HG02981 (cell line): ENCODE results near the gene MARCHF10.

Source experiments
- ATAC-seq: cut with Tn5 transposase; IDR thresholded peaks from one replicate; pipeline ENCODE4 v1.9.1; 2021; ENCODE audit warnings: mild to moderate bottlenecking, moderate library complexity; ENCODE audit not compliant: unreplicated experiment

MARCHF10 gene

GRCh38 chr17:62822080-62822904 is 14.2 kb upstream of the MARCHF10 start:
- no peak for ATAC-seq

GRCh38 chr17:62821189-62822079 is 13.3 kb upstream of the MARCHF10 start:
- ATAC-seq, result no peak

DNA sequence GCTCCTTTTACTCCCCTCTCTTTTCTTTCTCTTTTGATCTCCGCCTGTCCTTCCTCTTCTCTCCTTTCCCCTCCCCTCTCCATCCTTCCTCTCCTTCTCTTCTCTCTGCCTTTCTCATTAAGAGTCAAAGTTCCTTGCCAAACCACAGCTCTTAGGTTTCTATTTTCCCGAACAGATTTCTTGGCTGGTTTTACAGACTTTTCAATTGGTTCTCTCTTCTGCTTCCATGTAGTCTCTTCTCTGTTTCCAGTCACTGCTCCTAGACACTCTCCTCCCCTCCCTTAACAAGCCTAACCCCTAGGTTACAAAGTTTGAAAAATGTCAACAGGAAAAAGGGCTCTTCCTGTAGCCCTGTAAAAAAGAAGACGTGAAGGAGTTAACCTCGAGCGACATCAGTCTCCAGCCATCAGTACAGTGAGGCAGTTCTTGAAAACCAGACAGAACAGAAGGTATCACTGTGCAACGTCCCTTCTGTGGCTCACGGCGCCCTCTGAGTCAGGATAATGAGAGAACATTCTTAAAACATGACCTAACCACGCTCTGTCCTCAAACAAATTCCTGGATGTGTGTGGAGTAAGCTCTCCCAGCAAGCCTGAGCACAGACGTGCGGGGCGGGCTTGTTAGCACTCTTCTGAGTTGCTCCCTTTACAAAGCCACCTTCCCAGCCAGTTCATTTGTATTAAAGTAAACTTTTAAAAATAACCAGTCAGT is 11.6 kb upstream of the MARCHF10 start:
- no peak for ATAC-seq

DNA sequence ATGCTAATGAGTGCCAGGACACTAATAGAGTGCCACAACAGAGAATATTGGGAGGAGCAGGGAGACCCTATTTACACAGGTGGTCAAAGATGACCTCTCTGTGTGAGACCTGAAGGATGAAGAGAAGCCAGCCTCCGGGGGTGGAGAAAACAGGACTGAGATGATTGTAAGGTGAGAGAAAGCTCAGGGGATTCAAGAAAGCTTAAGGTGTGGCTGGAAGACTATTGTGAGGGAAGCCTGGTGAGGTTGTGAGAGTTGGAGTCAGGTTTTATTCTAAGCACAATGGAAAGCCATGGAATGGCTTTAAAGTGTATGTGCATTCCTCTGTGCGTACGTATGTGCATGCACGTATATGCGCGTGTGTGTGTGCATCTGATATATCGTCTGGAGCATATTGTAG is 10.4 kb upstream of the MARCHF10 start:
- no peak for ATAC-seq

GRCh38 chr17:62816282-62816839 is 8.2 kb upstream of the MARCHF10 start:
- no peak for ATAC-seq

- ATAC-seq, result no peak
These were observed 1.5 kb upstream of the MARCHF10 start for GRCh38 chr17:62809656-62810055.

DNA sequence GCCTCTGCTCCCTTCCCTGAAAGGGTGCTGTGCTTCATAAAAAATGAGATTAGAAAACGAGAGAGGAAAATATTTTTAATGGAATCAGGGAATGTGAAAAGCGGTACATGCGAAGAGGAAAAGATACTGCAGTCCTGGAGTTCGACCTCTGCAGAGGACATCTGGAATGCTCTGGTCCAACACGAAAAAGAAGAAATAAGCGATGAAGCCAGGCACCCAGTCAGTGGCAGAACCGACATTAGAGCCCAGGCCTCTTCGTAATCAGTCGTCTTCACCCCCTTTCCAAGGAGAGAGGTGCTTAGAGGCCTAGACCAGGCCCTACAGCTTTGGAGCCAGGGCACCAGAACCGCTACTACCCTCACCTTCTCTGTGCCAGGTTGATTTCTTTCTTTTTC is 459 bp upstream of the MARCHF10 start:
- ATAC-seq, result no peak

DNA sequence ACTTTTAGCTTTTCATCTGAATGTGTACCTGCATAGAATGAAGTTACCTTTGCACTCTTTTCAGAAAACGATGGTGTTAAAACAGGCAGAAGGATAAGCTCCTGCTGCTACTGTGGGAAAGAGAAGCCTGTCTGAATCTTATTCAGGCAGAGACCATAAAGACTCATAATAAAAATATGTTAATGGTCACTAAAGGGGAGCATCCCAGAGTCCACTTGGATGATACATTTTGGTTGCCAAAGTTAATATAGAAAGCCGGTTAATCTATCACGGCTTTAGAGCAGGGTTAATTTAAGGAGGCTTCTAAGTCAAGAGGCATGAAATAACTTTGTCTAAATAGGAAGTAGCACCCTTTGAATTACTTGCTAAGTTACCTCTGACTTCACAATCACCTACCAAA is 2.9 kb downstream of the MARCHF10 start:
- ATAC-seq, result no peak

DNA sequence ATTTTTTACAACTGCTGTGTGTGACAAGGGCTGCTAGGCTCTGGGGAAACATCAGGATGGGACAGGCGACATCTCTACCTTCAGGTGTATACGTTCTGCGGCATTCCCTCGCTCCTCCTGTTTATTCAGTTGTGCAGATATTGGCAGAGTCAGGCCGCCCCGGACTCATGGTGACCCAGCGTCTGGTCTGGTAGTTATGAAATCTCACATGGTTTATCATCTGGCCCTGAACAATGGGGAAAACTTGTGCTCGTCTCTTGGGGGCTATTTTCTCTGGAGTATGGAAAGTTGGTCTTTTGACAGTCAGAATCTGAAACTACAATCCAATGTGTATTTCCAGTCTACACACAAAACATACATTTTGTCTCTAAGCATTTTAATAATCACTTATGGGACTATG is 3.3 kb downstream of the MARCHF10 start:
- ATAC-seq, result no peak

- ATAC-seq, result no peak
These were observed 4.1 kb downstream of the MARCHF10 start for GRCh38 chr17:62804025-62804424.

DNA sequence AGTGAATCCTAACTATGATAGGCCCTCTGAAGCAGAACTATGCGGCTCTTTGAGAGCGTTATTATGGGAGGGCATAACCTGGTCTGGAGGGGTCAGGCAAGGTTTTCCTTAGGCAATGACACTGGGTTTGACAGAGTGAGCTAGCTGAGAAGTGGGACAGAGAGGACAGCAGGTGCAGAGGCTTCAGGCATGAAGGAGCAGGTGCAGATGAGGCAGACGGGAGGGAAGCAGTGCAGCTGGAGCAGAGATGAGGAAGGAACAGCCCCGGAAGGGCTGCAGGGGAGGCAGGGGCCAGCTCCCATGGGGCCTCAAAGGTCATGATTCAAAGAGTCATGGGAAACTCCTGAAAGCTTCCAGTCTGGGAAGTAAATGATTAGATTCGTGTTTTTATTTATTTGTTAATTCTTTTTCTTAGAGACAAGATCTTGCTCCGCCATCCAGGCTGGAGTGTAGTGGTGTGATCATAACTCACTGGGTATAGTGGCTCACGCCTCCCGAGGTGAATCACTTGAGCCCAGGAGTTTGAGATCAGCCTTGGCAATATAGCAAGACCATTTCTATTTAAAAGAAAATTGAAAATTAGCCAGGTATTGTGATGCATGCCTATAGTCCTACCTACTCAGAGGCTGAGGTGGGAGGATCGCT is 5.4 kb downstream of the MARCHF10 start:
- ATAC-seq, result no peak

- ATAC-seq, result no peak
These were observed 6.5 kb downstream of the MARCHF10 start for GRCh38 chr17:62801553-62802114.

DNA sequence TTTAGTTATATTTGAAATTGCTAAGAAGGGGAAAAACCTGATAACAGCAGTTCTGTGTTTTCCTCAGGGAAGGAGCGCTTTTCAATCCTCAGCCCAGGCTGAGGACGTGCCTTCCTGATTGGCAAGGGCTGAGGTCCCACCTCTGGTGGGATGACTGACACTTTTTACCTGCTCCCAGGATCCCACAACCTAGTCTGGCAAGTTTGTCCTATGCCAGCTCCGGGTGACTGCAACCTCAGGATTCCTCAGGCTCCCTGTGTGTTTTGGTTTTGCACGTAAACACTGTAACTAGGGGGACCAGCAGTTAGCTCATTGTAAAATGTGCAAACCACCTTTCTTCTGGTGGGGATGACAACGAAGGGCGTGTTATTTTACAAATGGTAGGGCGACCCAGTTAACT is 7.5 kb downstream of the MARCHF10 start:
- no peak for ATAC-seq

DNA sequence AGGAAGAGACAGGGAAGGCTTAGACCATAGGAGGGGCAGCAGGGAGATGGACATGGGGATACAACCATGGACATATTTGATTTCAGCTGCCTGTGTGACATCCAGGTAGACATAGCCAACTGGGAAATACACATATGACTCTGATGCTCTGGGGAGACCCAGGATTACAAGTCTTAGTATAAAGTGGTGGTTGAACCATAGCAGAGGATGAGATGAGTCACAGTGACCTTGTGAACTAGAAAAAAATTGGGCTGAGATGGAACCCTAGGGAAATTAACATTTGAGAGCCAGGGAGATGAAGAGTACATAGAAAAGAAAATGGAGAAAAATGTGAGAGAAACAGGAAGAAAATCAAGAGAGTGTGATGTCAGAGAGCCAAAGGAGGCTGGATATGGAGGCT is 10.2 kb downstream of the MARCHF10 start:
- ATAC-seq, result no peak

DNA sequence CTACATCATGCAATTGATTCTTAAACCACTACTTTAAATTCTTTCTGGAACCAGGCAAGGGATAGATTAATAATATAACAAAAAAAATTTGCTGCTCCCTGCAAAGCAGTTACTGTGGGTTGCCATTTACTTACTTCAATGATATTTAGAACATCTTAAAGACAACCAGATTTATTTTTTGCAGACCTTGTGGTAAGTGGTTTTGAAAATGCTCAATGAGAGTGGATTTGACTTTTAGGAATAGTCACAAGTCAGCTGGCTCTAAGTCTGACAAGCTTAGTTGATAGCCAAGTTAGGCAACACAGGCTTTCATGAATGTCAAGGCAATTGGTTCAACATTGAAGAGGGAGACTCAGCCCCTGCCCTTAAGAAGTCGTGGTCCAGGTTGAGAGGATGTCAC is 11.8 kb downstream of the MARCHF10 start:
- ATAC-seq, result no peak

DNA sequence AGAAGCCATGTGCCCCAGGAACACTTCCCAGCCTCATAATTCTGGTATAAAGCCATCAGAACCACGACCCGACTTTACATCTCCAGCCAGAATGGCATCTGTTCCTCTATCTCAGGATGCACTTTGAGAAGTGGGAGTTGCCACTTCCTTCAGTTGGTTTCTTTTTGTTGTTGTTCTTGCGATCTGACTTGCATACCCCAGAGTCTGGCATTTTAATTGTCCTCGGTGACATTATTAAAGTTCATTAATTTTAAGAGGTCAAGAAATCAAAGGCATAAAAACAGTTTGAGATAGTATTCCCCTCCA is 13.5 kb downstream of the MARCHF10 start:
- no peak for ATAC-seq

GRCh38 chr17:62793919-62794665 is 14.0 kb downstream of the MARCHF10 start:
- no peak for ATAC-seq

GRCh38 chr17:62792447-62792800 is 15.7 kb downstream of the MARCHF10 start:
- ATAC-seq, result no peak

GRCh38 chr17:62791767-62792446 is 16.2 kb downstream of the MARCHF10 start:
- ATAC-seq, result no peak
